GM21528 (cell line): ENCODE results near the gene HCK.

Experiments used
- ATAC-seq: cut with Tn5 transposase; IDR thresholded peaks from one replicate; pipeline ENCODE4 v1.9.1; 2021; ENCODE audit warnings: mild to moderate bottlenecking, moderate library complexity; ENCODE audit not compliant: unreplicated experiment, low FRiP score

Gene HCK

DNA sequence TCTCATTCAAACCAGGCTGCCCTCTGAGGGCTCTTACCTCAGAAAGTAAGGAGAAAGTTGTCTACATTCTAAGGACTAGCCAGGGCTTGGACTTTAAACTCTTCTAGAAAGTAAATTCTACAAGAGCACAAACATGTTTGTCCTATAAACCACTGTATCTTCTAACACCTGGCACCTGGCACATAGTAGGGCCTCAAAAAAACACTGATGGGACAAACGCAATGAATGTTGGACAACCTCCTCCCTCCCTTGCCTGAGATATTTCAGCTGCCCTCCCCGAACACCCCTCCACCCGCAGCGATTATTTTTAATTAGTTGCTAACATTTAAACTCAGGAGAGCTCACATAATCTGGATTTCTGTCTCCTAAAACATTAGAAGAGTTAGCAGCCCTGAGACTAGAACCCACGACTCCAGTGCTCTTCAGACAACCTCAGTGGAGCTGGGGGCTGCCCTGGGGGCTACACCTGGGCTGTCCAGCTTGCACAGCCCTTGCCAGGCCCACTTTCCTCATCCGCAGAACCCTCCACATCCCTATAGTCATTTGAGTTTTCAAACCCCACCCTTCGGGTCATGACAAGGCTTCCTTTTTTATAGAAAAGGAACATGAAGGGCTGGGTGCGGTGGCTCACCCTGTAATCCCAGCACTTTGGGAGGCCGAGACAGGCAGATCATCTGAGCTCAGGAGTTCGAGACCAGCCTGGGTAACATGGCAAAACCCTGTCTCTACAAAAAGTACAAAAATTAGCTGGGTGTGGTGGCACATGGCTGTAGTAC is 4.9 kb downstream of the HCK start:
- ATAC-seq = no peak

DNA sequence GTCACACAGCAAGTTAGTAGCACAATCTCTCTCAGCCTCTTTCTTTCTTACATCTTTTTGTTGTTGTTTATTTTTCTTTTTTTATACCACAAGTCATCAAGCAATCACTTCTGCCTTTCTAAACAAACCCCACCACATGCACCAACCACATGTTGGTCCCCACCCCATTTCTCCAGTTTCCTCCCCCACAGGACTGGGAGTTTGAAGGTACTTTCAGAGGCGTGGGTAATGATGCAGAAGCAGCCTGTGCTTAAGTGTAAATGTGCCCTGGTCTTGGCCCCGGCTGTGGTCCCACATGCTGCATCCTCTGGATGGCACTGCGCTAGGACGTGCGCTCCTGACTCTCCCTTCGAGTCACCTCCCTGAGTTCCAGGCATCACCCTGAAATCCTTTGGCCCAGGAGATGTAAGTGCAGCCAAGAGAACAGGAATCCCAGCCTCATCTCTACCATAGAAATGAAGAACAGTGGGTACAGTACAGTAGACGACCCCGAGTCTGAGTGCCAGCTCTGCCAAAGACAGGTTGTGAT is 5.7 kb downstream of the HCK start:
- no peak for ATAC-seq

DNA sequence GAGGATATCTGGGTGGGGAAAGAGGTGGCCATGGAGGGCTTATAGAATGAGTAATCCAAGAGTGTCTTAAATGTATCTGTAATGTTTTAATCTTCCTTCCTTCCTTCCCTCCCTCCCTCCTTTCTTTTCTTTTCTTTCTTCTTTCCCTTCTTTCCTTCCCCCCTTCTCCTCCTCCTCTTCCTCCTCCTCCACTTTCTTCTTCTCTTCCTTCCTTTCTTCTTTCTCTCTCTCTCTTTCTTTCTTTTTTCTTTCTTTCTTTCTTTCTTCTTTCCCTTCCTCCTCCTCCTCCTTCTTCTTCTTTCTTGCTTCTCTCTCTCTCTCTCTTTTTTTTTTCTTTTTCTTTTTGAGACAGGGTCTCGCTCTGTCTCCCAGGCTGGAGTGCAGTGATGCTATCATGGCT is 7.1 kb downstream of the HCK start:
- no peak for ATAC-seq

DNA sequence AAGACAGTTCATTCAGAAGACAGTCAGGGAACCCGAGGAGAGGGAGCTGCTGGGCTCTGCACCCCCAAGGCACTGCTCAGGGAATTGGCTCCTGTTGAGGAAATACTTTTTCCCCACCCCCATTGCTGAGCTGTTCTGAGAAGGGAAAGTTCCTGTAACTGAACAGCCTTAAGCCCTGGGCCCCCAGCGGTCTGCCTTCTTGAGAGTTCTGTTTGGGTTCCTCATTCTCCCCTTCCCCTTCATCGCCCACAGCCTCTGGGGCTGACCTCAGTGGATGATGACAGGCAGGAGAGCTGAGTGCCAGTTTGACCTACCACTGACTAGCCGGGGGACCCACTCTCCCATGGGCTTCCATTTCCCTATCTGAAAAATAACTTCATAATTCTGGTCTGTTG is 10.7 kb downstream of the HCK start:
- ATAC-seq = no peak

DNA sequence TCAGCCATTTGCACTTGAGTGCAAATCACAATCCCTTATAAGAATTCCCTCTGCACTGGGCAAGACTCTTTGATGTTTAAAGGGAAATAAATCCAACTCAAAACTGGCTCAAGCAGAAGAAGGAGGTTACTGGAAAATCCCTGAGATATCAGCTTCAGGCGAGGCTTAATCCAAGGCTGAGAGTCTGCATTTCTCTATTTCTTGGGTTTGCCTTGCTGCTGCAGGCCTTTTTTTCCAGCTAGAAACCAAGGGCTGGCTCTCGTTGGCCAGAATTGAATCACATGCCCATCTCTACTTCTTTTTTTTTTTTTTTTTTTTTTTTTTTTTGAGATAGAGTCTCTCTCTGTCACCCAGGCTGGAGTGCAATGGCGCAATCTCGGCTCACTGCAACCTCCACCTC is 11.7 kb downstream of the HCK start:
- no peak for ATAC-seq

DNA sequence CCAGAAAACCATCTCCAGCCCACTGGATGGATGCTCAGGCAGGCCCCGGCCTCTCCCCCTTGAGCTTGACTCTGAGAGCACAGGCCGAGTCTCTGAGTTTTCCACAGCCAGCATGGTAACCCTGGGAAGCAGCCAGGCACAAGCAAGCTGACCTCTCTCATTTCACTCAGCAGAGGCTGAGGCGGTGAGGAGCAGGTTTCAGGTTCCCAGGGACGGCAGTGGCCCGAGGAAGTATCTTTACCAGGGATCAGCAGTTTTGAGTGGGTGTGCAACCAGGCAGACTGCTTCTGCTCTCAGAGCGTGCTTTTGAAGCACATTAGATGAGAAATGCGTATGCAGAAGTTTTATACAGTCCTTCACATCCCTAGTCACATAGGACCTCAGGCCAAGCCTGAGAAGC is 12.6 kb downstream of the HCK start:
- ATAC-seq = no peak

DNA sequence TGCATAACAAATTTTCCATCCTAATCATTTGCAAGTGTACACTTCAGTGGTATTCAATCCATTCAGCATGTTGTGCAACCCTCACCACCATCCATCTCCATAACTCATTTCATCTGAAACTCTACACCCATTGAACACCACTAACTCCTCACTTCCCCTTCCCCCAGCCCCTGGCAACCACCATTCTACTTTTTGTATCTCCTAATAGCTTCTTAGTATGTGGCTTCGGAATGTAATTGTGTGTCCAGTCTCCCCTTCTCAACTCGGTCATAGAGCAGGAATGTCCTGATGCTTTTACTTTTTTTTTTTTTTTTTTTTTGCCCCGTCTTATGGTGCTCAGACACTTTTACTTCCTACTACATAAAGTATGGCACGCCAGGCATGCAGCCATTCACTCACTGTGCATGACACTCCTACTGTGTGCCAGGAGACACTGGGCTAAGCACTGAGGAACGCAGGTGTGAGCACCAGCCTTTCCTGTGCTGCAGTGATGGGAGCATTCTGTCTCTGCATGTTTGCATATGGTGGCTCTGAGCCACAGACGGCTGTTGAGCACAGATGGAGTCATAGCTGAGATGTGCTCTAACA is 15.3 kb downstream of the HCK start:
- no peak for ATAC-seq

DNA sequence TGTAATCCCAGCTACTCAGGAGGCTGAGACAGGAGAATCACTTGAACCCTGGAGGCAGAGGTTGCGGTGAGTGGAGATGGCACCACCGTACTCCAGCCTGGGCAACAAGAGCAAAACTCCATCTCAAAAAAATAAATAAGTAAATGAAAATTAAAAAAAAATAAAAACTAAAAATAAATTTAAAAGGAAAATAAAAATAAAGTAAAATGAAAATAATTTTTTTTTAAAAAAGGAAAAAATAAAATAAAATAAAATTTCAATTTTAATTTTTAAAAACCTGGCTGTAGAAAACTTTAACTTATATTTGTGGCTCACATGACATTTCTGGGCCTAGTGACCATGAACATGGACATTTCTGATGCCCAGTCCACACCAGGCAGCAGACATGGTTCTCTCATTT is 16.1 kb downstream of the HCK start:
- ATAC-seq = no peak

DNA sequence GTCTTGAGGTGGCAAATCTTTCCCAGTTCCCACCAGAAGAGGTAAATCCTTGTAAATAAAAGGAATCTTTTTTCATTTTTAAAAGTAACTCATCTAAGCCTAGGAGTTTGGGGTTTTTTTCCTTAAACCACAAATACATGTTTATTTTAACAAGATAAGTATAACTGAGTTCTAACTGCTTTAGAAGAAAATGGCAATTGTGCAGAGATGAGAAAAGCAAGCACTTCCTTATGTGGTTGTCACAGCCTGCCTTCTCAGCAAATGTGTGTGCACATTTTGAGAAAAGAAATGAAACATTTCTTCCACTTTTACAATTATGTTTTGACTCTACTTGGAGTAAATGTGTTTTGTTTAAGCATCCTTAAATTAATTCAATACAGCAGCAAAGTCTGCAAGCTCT is 17.7 kb downstream of the HCK start:
- no peak for ATAC-seq

DNA sequence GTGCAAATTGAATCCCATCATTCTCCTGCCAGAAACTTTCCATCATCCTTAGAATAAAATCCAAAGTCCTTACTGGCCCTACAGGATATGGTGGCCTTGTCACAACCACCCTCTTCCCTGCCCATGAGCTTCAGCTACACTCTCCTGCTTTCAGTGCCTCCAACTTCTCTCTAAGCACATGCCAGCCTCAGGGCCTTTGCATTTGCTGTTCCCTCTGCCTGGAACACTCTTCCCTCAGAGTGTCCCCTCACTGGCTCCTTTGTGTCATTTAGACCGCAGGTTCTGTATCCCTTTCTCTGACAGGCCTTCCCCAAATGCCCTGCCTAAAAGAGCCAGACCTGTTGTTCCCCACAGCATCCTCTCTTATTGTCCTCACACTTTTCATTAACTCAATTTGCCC is 18.2 kb downstream of the HCK start:
- ATAC-seq = no peak

DNA sequence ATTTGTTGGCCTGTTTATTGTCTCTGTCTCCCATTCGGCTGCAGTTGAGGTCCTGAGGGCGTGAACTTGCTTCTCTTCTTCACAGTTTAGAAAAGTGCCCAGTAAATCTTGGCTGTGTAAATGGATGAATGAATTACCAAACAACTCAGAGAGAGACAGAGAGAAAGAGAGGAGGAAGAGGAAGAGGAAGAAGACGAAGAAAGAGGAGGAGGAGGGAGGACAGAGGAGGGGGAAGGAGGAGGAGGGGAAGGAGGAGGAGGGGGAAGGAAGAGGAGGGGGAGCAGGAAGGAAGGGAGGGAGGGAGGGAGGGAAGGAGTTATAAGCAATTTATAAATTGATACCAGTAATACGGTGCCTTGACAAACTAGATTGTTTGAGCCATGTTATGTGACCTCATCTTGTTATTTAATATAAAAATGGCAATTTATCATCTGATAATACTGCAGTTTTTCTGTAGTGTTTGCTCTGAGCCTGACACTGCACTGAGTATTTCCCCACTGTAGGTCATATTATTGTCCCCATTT is 18.7 kb downstream of the HCK start:
- ATAC-seq = no peak

DNA sequence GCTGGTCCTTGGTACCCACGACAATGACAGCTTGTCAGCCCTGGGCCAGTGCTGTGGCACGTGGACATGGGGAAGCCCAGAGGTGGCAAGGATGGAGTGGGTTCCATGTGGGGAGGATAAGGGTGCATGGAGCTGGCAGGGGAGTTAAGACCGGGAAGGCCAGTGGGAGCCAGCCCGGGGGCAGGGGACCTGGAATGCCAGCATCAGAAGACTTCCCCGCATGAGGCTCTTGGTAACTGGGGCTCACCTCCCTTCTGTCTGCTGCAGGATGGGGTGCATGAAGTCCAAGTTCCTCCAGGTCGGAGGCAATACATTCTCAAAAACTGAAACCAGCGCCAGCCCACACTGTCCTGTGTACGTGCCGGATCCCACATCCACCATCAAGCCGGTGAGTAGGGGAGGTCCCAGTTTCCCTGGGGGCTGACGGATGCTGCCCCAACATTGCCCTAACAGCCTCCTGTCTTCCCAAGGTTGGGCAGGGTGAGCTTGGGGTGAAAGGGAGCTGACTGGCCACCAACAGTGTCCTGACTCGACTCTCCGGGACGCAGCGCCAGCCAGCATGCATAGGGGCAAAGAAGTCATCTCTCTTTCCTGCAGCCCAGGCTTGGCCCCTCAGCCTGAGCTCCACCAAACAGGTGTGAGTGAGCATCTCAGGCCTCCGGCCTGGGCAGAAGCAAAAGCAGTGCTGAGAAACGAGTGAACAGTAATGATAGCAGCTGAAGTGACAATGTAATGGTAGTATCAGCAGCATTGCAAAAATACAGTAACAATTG is 19.5 kb downstream of the HCK start:
- ATAC-seq = no peak

DNA sequence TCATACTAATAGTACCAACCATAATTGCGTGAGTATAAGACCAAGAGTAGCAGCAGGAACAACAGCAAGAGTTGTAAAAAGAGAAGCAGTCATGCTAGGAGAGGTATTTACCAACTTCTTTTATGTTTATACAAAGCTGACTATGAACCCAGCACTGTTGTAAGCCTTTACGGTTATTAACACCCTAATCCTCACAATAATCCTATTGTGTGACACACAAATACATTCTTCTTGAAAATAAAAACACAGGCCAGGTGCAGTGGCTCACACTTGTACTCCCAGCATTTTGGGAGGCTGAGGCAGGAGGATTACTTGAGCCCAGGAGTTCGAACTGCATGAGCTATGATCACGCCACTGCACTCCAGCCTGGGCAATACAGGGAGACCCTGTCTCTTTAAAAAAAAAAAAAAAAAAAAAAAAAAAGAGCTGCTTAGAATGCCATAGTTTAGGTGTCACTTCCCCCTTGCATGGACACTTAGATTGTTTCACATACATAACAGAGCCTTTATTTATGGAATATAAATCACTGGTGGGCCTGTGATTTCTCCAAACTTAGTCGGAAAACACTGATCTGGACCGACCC is 20.2 kb downstream of the HCK start:
- ATAC-seq = no peak

DNA sequence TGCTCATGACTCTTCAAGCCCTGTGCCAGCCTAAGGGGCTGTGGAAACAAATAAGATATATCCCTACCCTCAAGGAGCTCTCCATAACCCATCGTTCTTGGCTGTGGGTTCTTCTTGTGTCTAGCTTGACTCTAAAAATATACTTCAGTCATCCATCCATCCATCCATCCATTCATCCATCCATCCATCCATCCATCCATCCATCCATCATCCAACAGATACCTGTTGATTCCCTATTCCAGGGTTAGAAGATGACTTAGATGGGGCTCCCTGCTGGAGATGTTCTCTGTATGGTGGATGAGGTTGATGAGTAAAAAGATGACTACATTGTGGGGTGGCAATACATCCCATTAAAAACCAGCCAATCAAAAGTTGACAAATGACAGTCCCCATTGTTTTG is 23.5 kb downstream of the HCK start:
- no peak for ATAC-seq

DNA sequence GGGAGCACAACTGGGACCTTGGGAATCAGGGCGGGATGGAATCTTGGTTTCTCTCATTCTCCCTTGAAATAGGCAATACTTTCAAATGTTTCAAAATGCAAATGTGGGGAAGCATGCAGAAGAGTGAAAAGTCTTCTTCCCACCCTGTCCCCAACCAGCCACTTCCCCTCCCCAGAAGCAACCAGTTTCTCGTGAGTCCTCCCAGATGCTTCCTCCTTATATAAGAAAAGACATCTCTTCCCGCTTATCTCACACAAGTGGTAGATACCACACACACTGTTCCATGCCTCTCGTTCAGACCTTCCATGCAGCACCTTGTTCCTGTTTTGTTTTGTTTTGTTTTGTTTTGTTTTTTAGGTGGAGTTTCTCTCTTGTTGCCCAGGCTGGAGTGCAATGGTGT is 25.1 kb downstream of the HCK start:
- ATAC-seq = no peak

DNA sequence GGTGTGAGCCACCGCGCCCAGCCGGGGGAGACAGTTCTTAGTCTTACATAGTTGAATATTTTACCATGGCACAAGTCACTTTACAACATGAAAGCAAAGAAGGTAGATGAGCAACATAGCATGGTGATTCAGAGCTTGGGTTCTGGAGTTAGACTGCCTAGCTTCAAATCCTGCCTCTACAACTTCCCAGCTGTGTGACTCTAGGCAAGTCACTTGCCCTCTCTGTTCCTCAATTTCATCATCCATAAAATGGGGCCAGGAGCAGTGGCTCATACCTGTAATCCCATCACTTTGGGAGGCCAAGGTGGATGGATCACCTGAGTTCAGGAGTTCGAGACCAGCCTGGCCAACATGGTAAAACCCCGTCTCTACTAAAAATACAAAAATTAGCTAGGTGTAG is 26.3 kb downstream of the HCK start:
- no peak for ATAC-seq

DNA sequence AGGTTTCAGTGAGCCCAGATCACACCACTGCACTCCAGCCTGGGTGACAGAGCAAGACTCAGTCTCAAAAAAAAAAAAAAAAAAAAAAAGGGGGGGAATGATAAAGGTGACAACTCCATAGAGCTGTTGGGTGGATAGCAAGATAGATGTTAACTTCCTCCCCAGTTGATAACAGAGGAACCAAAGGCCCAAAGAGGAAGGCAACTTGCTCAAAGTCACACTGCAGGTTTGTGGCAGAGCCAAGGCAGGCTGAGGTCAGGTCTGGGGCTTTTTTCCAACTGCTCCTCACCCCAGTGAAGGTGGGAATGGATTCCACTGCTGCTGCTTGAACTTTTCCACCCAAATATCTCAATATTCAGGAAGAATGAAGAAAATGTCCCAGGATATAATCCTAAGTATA is 26.7 kb downstream of the HCK start:
- no peak for ATAC-seq

DNA sequence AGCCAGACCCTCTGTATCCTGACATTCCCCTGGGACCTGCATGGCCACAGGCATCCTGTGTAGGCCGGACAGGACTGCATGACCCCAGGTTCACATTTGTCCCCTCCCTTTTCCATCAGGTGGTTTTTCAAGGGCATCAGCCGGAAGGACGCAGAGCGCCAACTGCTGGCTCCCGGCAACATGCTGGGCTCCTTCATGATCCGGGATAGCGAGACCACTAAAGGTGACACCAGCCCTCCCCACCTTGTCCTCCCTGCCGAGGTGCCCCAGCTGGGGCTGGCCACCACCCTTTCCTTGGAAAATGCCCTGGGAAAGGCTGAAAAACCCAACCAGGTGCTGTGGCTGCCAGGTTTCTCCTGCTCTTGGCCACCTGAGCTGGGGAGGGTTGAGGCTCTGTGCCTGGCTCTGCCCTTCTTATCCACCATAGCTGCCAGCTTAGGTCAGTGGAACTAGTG is 27.6 kb downstream of the HCK start:
- ATAC-seq = no peak

DNA sequence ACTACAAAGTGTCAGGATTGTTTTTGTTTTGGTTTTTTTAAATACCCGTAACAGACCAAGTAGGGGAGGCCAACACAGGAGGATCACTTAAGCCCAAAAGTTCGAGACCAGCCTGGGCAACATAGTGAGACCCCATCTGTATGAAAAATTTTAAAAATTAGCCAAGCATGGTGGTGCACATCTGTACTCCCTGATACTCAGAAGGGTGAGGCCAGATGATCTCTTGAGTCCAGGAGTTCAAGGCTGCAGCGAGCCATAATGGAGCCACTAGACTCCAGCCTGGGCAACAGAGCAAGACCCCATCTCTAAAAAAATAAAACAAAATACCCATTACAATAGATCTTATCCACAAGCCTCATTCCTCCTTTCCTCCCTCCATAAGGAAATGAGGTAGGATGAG is 28.7 kb downstream of the HCK start:
- ATAC-seq = no peak

DNA sequence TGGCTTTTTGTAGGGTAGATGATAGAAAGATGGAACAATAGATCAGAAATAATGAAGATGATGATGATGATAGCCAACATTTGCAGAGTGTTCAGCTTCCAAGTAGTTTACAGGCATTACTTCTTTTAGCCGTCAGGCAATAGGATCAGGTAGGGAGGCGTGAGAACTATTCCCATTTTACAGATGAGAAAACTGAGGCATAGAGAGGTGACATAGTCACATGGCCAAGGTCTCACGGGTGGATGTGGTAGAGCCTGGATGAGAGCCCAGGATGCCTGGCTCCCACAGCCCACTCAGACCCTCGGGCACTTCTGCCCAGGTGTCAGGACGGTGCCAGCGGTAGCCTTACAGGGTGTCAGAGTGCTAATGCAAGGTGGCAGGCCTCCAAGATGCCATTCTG is 31.4 kb downstream of the HCK start:
- ATAC-seq = no peak

DNA sequence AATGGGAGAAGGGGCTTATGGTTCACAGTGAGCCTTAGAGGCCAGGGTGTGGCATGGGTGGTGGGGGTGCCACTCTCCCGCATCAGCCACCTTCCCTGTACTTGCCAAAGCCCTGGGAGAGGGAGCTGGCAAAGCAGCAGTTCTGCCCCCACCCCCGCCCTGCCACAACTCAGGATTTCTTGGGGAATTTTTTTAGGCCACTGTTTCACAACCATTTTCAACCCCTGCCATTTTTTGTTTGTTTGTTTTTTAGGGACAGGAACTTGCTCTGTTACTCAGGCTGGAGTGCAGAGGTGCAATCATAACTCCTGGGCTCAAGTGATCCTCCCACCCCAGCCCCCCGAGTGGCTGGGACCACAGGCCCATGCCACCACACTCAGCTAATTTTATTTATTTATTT is 35.0 kb downstream of the HCK start:
- no peak for ATAC-seq
